T1000 (cell line): ENCODE measurements around the gene GATAD2A.
"Not testable (repeated sequence)": the region's sequence is repeated elsewhere in the genome, so short reads cannot be mapped to it uniquely, and the experiment has no call there.

ENCODE experiments used
- DNase-seq: peaks from one replicate; lab custom pipeline; 2025; ENCODE audit warnings: mixed read lengths; lab: John Stamatoyannopoulos, UW

The GATAD2A gene

GRCh38 chr19:19446655-19447437 lies 41.4 kb downstream of the GATAD2A start:
- DNase-seq, result no peak

GRCh38 chr19:19447536-19448237 lies 42.2 kb downstream of the GATAD2A start:
- DNase-seq, result no peak

- no peak for DNase-seq
Measured at GRCh38 chr19:19448238-19448544, 42.7 kb downstream of the GATAD2A start.

GRCh38 chr19:19451429-19452242 lies 46.2 kb downstream of the GATAD2A start:
- DNase-seq, result no peak

GRCh38 chr19:19452243-19453124 lies 47.0 kb downstream of the GATAD2A start:
- no peak for DNase-seq

- DNase-seq, result no peak
Measured at GRCh38 chr19:19453125-19453454, 47.6 kb downstream of the GATAD2A start.

- not testable (repeated sequence) for DNase-seq
Measured at GRCh38 chr19:19455166-19455919, 49.9 kb downstream of the GATAD2A start.

GRCh38 chr19:19457671-19458070 lies 52.2 kb downstream of the GATAD2A start:
- no peak for DNase-seq

GRCh38 chr19:19458110-19458816 lies 52.8 kb downstream of the GATAD2A start:
- no peak for DNase-seq

GRCh38 chr19:19459073-19459472 lies 53.6 kb downstream of the GATAD2A start:
- DNase-seq, result no peak

GRCh38 chr19:19459707-19460251 lies 54.3 kb downstream of the GATAD2A start:
- no peak for DNase-seq

GRCh38 chr19:19460258-19460731 lies 54.8 kb downstream of the GATAD2A start:
- no peak for DNase-seq

GRCh38 chr19:19460761-19461265 lies 55.3 kb downstream of the GATAD2A start:
- no peak for DNase-seq

- DNase-seq, result no peak
Measured at GRCh38 chr19:19461306-19461670, 55.8 kb downstream of the GATAD2A start.

GRCh38 chr19:19461671-19462622 lies 56.5 kb downstream of the GATAD2A start:
- no peak for DNase-seq

GRCh38 chr19:19463348-19464117 lies 58.1 kb downstream of the GATAD2A start:
- no peak for DNase-seq

- no peak for DNase-seq
Measured at GRCh38 chr19:19464339-19465098, 59.0 kb downstream of the GATAD2A start.
